Renal cortex interstitium (tissue), 11 donors: ENCODE measurements around the gene ERLEC1. TPM values are rescaled to one million over a fixed set of nuclear protein-coding genes. Genes with fewer than 3 reads are reported as not detected.
A peak's percentile ranks its signal among the peaks of the same experiment; 100 is the strongest.

Source experiments
- DNase-seq, 11 donors: peaks; one replicate each; pipeline ENCODE4 v3.0.0-alpha.2; 2013; ENCODE audit warnings: low read depth in 9 of 11, low spot score in 4 of 11; ENCODE audit errors: extremely low read depth in 1 of 11
- polyA plus RNA-seq, 3 donors: library from polyadenylated mRNA; unstranded; fragments of 120-200 nt; gene quantifications; one replicate each; pipeline ENCODE4 v1.2.1, GENCODE V29; 2013; ENCODE audit not compliant: insufficient read length in 3 of 3

The ERLEC1 gene
- polyA plus RNA-seq, 3 donors: 64.1 to 72.0 (median 67.2) TPM

- DNase-seq: peak in 10 of 11 donors; percentile 67 to 84 (median 78)
These were observed 19.2 kb upstream of the ERLEC1 start, which contains the start of gene CHAC2 for GRCh38 chr2:53767405-53768241. TSS of gene CHAC2 (plus strand) at chr2:53767804. CDS start at chr2:53767887, 83 bp downstream.

- DNase-seq: peak in 3 of 11 donors; percentile 20 to 38 (median 28)
These were observed 18.7 kb upstream of the ERLEC1 start for GRCh38 chr2:53768242-53768542.

- DNase-seq: no peak
These were observed 17.4 kb upstream of the ERLEC1 start for GRCh38 chr2:53769318-53769945.

- no peak for DNase-seq
These were observed 16.6 kb upstream of the ERLEC1 start for GRCh38 chr2:53770264-53770663.

GRCh38 chr2:53777134-53777533 lies 9.7 kb upstream of the ERLEC1 start:
- no peak for DNase-seq

GRCh38 chr2:53778536-53779162 lies 8.2 kb upstream of the ERLEC1 start:
- no peak for DNase-seq

- DNase-seq: no peak
These were observed 6.8 kb upstream of the ERLEC1 start for GRCh38 chr2:53780056-53780455.

GRCh38 chr2:53782676-53783075 lies 4.2 kb upstream of the ERLEC1 start:
- no peak for DNase-seq

GRCh38 chr2:53784436-53784835 lies 2.4 kb upstream of the ERLEC1 start:
- DNase-seq: no peak

GRCh38 chr2:53785366-53785765 lies 1.5 kb upstream of the ERLEC1 start:
- DNase-seq: no peak

GRCh38 chr2:53786352-53786704 lies 516 bp upstream of the ERLEC1 start:
- peak in 5 of 11 donors; percentile 19 to 38 (median 31) for DNase-seq

GRCh38 chr2:53787614-53788289 lies 908 bp downstream of the ERLEC1 start:
- DNase-seq: no peak

- DNase-seq: no peak
These were observed 6.4 kb downstream of the ERLEC1 start for GRCh38 chr2:53793261-53793660.

- DNase-seq: no peak
These were observed 7.0 kb downstream of the ERLEC1 start for GRCh38 chr2:53793821-53794220.

GRCh38 chr2:53801547-53801946 lies 14.7 kb downstream of the ERLEC1 start:
- DNase-seq: no peak

- DNase-seq: no peak
These were observed 15.8 kb downstream of the ERLEC1 start for GRCh38 chr2:53802617-53803151.

- no peak for DNase-seq
These were observed 24.8 kb downstream of the ERLEC1 start for GRCh38 chr2:53811601-53812000.

- no peak for DNase-seq
These were observed 26.3 kb downstream of the ERLEC1 start for GRCh38 chr2:53813151-53813550.

- DNase-seq: no peak
These were observed 32.1 kb downstream of the ERLEC1 start for GRCh38 chr2:53818854-53819435.
